HG03457 (cell line): ENCODE measurements around the gene DCN.

Experiments
- ATAC-seq: cut with Tn5 transposase; IDR thresholded peaks from one replicate; pipeline ENCODE4 v1.9.1; 2021; ENCODE audit warnings: moderate number of reproducible peaks; ENCODE audit not compliant: unreplicated experiment

The DCN gene

DNA sequence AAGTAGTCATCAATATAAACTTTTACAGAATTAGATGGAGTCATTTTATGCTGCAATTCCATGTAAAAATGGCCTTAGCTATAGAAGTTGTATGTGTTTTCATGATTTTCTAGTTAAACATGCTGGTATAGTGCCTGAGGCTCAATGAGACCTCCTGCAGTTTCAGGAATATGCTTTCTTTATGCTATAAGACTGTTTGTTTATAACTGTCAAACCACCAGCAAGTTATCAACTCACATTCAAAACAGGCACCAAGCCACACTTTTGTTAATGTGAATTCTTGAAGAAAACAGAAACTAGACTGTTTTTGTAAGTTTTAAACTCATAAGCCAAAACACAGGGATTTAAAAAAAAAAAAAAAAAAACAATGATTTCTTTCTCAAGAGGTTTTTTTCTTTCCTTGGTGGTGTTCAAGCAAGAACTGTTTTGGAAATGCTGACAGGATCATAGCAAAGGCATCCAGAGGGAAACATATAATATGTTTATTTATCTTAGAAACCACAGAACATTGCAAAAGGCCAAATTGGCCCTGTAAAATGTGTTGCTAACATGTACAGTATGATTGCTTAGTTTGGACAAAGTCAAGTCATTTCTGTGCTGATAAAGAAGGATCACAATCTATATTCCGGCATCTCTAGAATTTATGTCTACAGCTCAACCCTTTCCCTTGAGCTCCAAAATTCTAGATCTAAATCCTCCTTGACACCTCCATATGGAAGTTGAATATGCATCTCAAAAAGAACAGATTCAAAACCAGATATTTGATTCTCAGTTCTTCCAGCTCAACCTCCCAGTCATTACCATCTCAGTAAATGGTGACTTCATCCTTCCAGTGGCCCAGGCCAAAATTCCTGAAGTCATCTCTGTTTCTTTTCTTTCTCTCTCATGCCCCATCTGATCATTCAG lies 42.3 kb downstream of the DCN start:
- no peak for ATAC-seq

DNA sequence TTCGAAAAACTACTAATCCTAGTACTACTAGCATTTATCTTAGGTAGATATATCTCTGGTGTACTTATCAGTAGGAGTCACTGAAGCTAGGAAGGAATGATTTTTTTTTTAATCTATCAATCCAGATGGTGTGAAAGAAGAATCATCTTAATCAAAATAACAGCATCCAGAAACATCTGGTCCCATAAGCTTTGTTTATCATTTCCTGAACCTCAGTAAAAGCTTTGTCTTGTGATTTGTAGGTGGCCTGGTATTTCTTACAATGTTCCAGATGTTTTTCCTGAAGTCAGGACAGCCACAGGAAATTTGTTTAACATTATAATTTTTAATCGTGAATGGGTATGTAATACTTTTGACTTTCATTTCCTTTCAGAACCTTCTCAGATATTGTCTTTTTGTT lies 43.3 kb downstream of the DCN start:
- no peak for ATAC-seq

DNA sequence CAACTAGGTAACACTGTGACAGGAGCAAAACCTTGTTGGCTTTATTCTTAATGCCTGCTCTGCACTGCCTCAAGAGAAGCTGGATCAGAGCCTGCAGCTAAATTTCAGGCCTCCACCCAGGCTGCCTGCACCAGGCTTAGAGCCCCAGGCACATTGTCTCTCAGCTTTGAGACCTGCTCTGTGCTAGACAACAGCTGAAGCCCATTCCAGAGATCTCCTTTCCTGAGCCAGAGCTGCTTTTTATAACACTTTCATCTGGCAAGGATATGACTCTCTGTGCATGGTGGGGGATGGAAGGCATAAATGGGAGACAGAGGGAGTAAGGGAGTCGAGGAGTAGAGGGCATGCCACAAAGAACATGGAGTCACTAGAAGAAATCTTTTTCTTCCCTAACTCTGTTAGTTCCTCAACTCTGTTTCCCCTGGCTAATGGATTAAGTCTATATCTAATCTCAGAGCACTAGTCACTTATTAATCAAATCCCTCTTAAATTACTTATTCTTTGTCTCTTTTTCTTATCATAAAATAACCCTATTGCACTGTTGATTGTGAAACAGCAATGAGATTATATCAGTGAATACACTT lies 44.2 kb downstream of the DCN start:
- ATAC-seq = no peak

DNA sequence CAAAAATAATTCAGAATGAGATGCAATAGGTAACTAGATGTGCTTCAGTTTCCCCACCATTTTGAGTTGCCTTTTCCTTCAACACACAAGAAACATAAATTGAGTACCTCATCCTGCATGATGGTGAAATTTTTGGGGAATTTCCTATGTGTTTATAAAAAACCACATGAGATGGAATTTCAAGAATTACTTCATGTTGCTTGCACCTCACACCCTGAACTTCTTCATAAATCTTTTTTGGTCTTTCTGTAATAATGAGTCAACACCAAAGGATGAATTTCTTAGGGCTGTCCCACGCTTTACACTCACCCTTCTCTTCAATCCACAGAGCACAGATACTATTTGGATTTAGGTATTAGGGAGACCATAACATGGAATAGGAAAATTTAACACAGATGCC lies 48.7 kb downstream of the DCN start:
- ATAC-seq = no peak

DNA sequence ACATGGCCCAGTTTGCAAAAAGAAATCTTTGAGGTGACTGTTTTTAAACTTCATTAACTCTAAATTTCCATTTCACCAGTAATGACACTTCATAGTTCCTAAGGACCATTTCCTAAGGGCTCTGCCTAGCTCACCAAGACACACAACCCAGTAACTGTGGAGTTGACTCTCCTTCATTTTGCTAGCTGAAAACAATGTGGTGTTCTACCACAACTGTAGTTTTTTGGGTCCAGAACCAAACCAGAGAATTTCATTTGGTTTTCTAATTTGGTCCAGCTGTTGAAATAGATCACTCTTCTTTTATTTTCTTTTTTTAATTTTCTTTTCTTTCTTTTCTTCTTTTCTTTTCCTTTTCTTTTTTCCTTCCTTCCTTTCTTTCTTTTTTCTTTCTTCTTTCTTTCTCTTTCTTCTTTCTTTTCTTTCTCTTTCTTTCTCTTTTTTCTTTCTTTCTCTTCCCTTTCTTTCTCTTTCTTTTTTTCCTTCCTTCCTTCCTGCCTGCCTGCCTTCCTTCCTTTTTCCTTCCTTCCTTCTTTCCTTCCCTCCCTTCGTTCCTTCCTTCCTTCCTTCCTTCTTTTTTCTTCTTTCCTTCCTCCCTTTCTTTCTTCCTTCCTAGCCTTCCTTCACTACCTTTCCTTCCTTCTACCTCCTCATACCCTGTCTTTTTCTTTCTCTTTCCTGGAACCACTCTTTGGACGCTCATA lies 52.8 kb downstream of the DCN start:
- ATAC-seq = no peak

DNA sequence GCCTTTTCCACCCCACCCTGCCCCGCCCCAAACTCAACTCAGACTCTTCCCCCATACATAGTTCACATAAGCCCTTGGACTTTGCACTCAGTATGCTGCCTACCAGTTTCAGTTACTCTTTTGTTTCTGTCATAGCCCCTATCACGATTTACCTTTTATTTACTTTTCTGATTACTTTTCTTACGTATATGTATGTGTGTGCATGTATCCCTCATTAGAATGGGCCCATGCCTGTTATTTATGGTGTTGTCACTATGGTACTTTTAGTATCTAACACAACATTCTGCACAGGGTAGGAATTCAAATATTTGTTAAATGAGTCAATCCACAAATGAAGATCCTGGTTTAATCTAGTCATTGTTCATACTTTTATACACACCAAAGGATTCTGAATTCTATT lies 54.9 kb downstream of the DCN start:
- no peak for ATAC-seq

DNA sequence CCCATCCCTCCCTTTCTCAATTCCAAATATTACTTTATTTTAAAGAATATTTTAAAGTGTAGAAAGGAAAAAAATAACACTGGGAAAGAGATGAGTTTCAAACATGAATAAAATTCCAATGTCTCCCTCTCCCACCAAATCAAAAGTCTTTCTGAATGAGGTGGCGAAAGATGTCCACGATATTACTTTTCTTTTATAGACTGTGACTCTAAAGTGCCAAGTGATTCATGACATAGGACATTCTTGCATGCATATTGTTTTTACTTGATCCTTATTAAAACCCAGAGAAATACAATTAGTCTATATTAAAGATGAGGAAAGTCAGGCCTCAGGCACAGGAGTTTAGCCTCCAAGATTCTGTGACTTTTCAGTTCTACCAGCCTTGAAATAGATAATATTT lies 55.3 kb downstream of the DCN start:
- ATAC-seq = no peak

DNA sequence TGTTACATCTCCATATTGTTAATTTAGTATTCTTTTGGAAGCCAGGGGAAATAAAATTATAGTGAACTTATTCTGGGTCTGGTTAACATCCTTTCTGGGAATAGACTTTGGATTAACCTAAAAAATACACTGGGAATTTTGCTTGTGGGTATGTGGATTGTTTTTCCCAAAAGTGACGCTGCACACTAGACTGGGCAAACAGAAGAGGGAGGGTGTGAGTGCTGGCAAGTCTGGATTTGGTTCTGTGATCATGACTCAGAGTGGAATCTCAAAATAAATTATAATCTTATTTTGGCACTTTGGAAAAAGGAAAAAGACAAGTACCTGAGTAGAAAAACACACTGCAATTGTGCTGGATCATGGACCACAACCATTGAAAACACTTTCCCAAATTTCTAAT lies 56.1 kb downstream of the DCN start:
- ATAC-seq = no peak

DNA sequence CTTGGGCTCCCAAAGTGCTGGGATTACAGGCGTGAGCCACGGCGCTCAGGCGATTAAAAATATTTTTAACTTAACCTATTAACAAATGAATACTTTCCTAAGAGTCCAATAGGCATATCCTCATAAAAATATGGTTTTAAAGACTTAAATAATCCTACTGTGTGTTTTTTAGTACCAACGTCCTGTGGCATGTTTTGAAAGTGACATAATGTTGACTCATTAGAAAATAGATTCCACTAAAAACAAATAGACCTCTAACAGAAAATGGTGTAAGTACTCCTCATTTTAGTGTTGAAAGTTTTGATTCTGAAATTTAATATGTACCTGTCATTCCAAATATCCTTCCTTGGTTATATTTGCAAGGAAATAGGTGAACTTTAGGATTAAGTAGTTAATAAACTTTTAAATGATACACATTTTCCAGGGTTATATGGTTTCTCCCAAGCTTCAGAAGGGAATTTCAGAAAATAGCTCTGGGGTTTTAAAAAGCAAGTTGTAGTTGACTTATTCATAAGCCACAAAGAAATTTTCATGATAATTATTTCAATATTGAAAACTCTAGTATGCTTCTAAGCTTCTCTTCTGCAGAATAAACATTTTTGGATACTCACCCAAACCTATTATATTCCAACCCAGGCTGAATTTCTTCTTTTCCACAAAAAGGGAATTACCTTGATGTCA lies 59.2 kb downstream of the DCN start:
- ATAC-seq = no peak

DNA sequence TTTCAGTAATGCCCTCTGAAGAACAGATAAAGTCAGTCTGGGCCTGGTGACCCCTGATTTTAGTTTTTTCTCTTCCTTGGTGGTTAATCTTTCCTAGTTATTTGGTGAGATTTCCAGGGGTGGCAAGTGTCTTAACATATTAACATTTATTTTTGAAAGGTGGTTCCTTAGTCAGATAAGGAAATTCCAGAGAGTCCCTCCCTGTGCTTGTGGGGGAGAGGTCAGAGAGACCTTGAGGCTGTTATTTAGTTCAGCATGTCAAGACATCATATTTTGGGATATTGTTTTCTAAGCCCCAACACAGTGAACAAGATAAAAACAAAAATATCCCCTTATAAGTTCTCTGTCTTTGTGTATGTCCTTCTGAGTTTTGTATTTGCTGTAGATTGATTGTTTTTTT lies 61.8 kb downstream of the DCN start:
- ATAC-seq = no peak

DNA sequence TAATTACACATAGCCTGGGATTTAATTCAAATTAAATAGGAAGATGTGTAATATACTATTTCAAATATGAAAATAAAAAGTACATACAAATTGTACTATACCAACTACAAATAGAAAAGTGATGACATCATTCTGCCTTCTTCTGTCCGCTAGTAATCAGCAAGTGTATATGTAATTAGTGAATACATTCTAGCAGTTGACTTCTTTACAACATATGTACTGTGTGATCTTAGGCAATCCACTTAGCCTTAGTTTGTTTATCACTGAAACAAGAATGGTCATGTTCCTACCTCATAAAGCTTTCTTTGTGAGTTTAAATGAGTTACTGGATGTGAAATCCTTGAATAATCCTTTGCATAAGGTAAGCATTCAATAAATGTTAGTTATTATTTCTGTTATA lies 63.5 kb downstream of the DCN start:
- ATAC-seq = no peak

DNA sequence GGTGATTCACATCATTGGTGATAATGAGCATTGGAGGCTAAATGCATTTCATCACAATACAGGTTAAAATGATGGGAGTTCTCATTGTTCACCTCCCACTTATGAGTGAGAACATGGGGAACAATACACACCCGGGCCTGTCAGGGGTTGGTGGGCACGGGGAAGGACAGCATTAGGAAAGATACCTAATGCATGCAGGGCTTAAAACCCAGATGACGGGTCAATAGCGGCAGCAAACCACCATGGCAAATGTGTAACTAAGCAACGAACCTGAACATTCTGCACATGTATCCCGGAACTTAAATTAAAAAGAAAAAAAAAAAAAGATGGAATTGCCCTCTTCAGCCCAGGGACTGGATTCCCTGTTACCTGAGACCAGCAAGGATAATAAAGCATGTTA lies 69.0 kb downstream of the DCN start:
- no peak for ATAC-seq

DNA sequence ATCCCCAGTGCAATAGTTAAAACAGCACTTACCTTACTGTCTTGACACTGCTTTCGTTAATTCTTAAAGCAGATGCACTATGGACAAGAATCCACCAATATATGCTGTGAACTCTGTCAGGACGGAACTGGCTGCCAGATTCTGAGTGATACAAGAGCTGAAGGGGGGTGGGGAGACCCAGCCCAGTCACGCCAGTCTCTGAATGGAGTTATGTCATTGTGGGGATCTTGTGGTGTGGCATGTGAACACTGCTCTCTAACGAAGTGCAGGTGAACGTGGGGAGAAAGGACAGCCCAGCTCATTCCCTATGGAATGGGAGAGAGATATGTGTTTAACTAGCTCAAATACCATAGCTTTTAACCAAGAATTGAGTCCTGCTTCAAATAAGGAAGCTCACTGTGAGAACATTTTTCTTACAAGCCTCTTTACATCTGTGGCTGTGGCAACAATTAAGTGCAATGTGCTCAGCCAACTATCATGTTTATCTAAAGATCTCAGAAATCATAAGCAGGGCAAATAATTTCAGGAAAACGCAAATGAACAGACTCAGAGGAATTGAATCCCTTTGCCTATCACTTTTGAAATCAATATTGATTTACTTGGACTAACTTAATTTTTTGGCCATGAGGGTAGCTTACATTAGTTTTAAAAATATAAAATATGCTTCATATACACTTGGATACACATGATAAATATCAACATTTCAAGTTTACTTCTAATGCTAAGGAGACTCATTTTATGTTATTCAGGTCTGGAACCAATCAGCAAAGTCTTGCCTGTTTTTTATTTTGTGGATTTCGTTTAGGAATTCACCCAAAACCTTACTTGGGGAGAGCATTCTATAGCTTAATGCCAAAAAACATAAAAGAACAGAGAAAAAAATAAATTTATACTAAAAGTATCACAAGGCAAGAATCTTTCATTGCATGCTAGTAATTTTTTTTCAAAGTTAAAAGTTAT lies 71.0 kb downstream of the DCN start, which contains the start of gene LUM:
TSS of gene LUM (minus strand) at position 129 of the 960 bp plus-strand sequence. CDS start 2,515 bp downstream, outside the sequence.
- no peak for ATAC-seq

DNA sequence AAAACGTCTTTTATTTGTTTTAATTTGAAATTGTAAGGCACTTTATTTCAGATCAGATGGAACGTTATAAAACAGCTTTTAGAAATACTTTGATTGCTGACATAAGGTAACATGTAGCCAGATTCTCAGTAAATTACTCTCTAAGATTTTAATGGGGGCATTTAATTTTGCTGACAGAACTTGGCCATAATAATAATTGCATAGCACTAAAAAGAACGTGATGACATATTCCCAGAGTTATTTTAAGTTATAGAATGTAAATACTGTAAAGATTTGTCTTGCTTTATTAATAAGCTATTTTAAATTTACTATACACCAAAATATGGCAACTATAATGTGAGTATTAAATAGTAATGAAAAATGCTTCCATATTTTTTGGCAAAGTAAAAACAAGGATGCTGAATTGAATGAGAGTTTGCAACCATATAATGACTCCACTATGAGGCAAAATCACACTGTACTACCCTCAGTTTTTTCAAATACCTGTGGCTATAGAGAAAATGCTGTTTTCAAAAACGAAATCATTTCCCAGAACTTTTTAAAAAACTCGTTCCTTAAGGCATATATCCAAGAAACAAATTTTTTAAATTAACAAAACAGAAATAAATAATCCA lies 72.2 kb downstream of the DCN start:
- no peak for ATAC-seq

DNA sequence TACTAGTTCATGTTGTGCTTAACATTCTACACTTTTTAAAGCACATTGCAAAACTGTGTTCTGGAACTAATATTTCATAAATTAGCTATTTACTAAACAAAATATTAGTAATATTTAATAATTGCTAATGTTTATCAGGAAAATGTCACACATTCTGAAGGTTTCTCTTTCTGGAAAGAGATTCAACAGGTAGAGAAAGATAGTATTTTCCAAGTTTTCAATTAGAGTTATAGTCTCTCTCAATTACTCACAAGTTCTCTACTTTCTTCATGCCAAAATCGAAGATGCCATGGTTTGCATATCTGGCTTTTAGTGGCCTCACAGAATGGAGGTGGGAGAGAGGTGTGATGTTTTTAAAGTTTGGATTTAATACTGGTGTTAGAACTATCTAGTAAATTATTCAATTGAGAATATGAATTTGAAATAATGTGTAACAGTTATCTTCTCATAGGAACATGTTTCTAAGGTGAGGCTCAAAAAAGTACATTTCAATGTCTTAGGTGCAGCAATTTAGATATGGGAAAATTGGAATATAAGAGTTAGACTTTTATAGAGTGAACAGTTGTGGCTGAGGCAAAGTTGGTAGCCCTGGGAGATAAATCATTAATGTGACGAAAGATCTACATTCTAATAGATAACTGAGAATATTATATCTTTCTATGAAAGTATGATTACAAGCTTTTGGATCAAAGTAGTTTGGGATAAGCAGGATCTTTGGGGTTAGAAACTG lies 72.9 kb downstream of the DCN start:
- ATAC-seq = no peak

DNA sequence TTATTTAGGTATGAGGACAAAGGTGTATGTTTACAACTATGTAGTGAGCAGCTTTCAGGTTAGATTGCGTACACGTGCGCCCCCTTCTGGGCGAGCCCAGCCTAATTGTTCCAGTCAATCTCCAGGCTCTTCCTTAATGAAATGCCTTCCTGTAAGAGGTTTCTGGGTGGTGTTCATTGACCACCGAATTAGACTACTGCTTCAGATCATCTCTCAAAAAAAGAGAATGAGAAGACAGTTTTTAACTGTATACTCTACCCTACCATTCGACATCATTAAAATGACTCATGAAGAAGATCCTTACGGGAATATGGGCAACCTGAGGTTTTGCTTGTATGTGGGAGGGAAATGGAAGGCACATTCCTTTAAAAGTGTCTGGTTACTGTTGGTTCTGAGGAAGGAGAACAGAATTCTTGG lies 73.5 kb downstream of the DCN start:
- no peak for ATAC-seq

DNA sequence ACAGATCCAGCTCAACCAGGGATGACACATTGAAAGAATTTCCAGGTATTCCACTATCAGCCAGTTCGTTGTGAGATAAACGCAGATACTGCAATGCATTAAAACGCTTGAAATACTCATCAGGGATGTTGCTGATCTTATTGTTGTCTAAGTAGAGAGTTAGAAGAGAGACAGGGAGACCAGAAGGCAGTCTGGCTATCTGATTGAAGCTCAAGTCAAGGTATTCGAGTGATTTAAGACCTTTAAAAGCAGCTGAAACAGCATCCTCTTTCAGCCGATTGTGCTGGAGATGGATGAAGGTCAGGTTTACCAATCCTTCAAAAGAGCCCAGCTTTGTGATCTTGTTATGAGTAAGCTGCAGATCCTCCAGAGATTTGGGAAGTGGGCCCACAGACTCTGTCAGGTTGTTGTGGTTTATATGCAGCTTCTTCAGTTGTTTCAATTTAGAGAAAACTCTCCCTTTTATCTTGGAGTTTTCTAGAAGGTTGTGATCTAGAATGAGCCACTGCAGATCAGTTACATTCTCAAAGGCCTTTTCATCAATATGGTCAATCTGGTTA lies 74.3 kb downstream of the DCN start:
- no peak for ATAC-seq

DNA sequence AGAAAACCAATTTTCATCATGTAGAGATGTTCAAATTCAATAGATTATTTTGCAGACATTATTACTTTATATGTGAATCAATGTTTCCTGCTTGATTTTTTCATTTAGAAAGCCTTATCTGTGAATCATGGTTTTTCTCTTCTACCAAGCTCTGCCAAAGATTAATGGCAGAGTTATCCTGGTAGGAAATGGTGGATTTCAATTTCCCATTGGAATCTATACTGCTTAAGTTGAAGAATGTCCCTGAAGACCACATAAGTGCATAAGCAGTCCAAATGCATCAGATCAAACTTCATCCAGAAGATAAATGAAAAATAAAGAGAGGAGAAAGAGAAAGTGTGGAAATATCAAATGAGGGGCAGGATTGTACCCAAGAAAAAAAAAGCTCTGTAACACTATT lies 76.3 kb downstream of the DCN start:
- no peak for ATAC-seq

DNA sequence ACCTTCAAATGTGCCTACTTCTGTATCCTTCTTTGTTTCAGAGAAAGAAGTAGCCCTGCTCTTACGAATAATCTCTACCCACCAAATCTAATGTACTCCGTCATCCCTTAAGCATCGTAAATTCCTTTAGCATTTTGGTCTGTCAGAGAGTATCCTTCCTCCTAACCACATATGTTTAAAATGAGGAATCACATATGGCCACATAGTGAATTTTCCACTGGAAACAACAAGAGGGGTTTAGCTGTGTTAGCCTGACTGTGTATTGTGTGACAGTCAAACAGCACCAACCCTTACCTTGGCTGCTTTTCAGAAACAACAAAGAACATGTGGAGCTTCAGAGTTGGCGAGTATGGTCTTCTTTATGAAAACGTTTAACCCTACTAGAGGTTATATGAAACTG lies 76.8 kb downstream of the DCN start:
- no peak for ATAC-seq
